ENCODE results near the gene CHST8. TPM values are rescaled to one million over a fixed set of nuclear protein-coding genes. Genes with fewer than 3 reads are reported as not detected.
"Not testable (repeated sequence)": the region's sequence is repeated elsewhere in the genome, so short reads cannot be mapped to it uniquely, and the experiment has no call there.

Gene CHST8
- total and polyA plus RNA-seq, 4 donors: 0.09 to 0.67 (median 0.24) TPM

DNA sequence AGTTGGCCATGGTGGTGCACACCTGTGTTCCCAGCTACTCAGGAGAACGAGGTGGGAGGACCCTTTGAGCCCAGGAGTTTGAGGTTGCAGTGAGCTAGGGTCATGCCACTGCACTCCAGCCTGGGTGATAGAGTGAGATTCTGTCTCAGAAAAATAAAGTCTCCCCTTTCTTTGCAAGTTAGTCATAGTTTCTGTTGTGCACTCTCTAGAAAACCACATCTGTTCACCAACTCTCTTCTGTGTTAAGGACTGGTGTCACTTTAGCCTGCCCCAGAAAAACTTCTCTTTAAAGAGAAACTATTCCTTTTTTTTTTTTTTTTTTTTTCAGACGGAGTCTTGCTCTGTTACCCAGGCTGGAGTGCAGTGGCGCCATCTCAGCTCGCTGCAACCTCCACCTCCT lies 4.9 kb upstream of the CHST8 start:
- no peak for ATAC-seq (ENCODE audit: insufficient read depth, low FRiP score)
- H3K27me3 ChIP-seq (ENCODE audit: control insufficient read depth in 3 of 3, insufficient read depth in 3 of 3, low read length in 2 of 3): peaks cover 0 to 45% (median 15%) of the 10 kb centered on the region in 3 donors
- no peak overlapping the region for H3K9ac ChIP-seq (ENCODE audit: insufficient read depth in 1 of 2, low read length in 2 of 2)

DNA sequence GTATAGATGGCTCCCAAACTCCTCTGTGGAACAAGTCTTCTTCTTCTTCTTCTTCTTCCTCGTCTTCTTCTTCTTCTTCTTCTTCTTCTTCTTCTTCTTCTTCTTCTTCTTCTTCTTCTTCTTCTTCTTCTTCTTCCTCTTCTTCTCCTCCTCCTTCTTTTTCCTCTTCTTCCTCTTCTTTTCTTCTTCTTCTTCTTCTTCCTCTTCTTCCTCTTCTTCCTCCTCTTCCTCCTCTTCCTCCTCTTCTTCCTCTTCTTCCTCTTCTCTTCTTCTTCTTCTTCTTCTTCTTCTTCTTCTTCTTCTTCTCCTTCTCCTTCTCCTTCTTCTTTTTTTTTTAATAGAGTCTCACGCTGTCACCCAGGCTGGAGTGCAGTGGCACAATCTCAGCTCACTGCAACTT lies 3.4 kb upstream of the CHST8 start:
- WGBS, 2 donors: 78 to 85% methylated on average over 1 to 2 of the region's 2 CpGs
- H3K27me3 ChIP-seq (ENCODE audit: control insufficient read depth in 3 of 3, insufficient read depth in 3 of 3, low read length in 2 of 3): peaks cover 6 to 53% (median 19%) of the 10 kb centered on the region in 3 donors
- not testable (repeated sequence) for H3K9ac ChIP-seq (ENCODE audit: insufficient read depth in 1 of 2, low read length in 2 of 2); H3K4me1 ChIP-seq (ENCODE audit: control insufficient read depth in 5 of 5, insufficient read depth in 5 of 5, low read length in 5 of 5); H3K9me3 ChIP-seq (ENCODE audit: control insufficient read depth in 4 of 4, insufficient read depth in 3 of 4, low read length in 3 of 4); DNase-seq; H3K36me3 ChIP-seq (ENCODE audit: control insufficient read depth in 4 of 4, insufficient read depth in 4 of 4, low read length in 4 of 4); H3K27ac ChIP-seq (ENCODE audit: low read depth in 1 of 2, low read length in 1 of 2); H3K4me3 ChIP-seq; ATAC-seq (ENCODE audit: insufficient read depth, low FRiP score)

More for the DNA sequence above, 4.9 kb upstream of the CHST8 start:
- TF ChIP-seq, protein P1, sequence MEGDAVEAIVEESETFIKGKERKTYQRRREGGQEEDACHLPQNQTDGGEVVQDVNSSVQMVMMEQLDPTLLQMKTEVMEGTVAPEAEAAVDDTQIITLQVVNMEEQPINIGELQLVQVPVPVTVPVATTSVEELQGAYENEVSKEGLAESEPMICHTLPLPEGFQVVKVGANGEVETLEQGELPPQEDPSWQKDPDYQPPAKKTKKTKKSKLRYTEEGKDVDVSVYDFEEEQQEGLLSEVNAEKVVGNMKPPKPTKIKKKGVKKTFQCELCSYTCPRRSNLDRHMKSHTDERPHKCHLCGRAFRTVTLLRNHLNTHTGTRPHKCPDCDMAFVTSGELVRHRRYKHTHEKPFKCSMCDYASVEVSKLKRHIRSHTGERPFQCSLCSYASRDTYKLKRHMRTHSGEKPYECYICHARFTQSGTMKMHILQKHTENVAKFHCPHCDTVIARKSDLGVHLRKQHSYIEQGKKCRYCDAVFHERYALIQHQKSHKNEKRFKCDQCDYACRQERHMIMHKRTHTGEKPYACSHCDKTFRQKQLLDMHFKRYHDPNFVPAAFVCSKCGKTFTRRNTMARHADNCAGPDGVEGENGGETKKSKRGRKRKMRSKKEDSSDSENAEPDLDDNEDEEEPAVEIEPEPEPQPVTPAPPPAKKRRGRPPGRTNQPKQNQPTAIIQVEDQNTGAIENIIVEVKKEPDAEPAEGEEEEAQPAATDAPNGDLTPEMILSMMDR (IDR thresholded peaks at IDR 0.05; ENCODE audit: control extremely low read depth, extremely low read depth): no peak
- 72 to 83% methylated on average over 4 of the region's 4 CpGs for WGBS, 2 donors
- H3K9me3 ChIP-seq (ENCODE audit: control insufficient read depth in 4 of 4, insufficient read depth in 3 of 4, low read length in 3 of 4): peaks cover 0 to 2% (median 0%) of the 10 kb centered on the region in 4 donors
- no peaks in the 10 kb centered on the region for H3K36me3 ChIP-seq (ENCODE audit: control insufficient read depth in 4 of 4, insufficient read depth in 4 of 4, low read length in 4 of 4)
- H3K4me1 ChIP-seq (ENCODE audit: control insufficient read depth in 5 of 5, insufficient read depth in 5 of 5, low read length in 5 of 5): peaks cover 0 to under 1% (median 0%) of the 10 kb centered on the region in 5 donors
- H3K4me3 ChIP-seq: no peak overlapping the region
- no peak overlapping the region for H3K27ac ChIP-seq (ENCODE audit: low read depth in 1 of 2, low read length in 1 of 2)
- no peak for DNase-seq

DNA sequence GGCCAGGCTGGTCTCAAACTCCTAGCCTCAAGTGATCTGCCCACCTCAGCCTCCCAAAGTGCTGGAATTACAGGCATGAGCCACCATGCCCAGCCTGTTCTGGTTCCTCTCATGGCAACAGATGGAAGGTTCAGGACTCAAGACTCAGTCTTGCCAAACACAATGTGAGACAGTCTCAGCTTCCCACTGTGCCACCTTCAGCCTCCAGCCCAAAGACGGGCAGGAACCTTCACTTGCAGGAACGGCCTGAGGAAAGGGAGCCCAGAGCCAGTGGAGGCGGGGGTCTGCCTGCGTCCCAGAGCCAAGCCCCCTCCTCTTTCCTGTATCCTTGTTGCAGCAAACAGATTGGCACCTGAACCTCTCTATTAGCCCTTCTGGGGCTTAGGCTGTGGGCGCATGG lies 2.9 kb upstream of the CHST8 start:
- Histone ChIP-seq H3K36me3 (ENCODE audit: control insufficient read depth in 4 of 4, insufficient read depth in 4 of 4, low read length in 4 of 4) (no peaks in the 10 kb centered on the region), H3K27ac (ENCODE audit: low read depth in 1 of 2, low read length in 1 of 2) (no peak overlapping the region), H3K27me3 (ENCODE audit: control insufficient read depth in 3 of 3, insufficient read depth in 3 of 3, low read length in 2 of 3) (peaks cover 6 to 56% (median 24%) of the 10 kb centered on the region in 3 donors), H3K4me1 (ENCODE audit: control insufficient read depth in 5 of 5, insufficient read depth in 5 of 5, low read length in 5 of 5) (peaks cover 0 to 10% (median 0%) of the 10 kb centered on the region in 5 donors), H3K9me3 (ENCODE audit: control insufficient read depth in 4 of 4, insufficient read depth in 3 of 4, low read length in 3 of 4) (no peaks in the 10 kb centered on the region), H3K4me3 (no peak overlapping the region), H3K9ac (ENCODE audit: insufficient read depth in 1 of 2, low read length in 2 of 2) (no peak overlapping the region)
- ATAC-seq (ENCODE audit: insufficient read depth, low FRiP score) (no peak), DNase-seq (no peak)
- TF ChIP-seq, protein P1 (IDR thresholded peaks at IDR 0.05; ENCODE audit: control extremely low read depth, extremely low read depth): no peak
- 77% methylated on average over 5 of the region's 5 CpGs for WGBS, 2 donors

DNA sequence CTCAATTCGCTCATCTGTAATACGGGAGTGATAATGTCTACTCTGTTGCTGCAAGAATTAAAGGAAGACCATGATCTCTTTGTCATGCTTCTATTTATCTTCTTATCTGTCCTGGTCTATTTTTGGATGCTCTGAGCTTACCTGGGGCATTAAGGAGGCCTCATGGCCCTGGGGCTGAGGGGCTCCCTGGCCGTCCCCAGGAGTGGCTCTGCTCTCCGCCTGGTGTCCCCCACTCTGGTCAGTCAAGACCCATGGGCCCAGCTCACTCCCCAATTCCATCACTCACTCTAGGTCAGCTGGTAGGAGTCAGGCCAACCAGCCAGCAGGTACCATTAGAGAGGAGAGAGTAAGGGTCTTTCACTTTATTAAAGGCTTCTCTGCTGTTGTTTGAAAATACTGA lies 1.1 kb upstream of the CHST8 start:
- no peak for ATAC-seq (ENCODE audit: insufficient read depth, low FRiP score)
- WGBS, 2 donors: 90 to 92% methylated on average over 4 of the region's 4 CpGs
- no peak for DNase-seq
- no peaks in the 10 kb centered on the region for H3K9me3 ChIP-seq (ENCODE audit: control insufficient read depth in 4 of 4, insufficient read depth in 3 of 4, low read length in 3 of 4)
- H3K4me3 ChIP-seq: no peak overlapping the region
- H3K4me1 ChIP-seq (ENCODE audit: control insufficient read depth in 5 of 5, insufficient read depth in 5 of 5, low read length in 5 of 5): peaks cover 0 to 10% (median 0%) of the 10 kb centered on the region in 5 donors
- H3K36me3 ChIP-seq (ENCODE audit: control insufficient read depth in 4 of 4, insufficient read depth in 4 of 4, low read length in 4 of 4): no peaks in the 10 kb centered on the region
- H3K9ac ChIP-seq (ENCODE audit: insufficient read depth in 1 of 2, low read length in 2 of 2): no peak overlapping the region
- TF ChIP-seq, protein P1 (IDR thresholded peaks at IDR 0.05; ENCODE audit: control extremely low read depth, extremely low read depth): no peak
- no peak overlapping the region for H3K27ac ChIP-seq (ENCODE audit: low read depth in 1 of 2, low read length in 1 of 2)
- peaks cover 6 to 68% (median 33%) of the 10 kb centered on the region in 3 donors for H3K27me3 ChIP-seq (ENCODE audit: control insufficient read depth in 3 of 3, insufficient read depth in 3 of 3, low read length in 2 of 3)

All from lung (tissue), 12 donors.